Measurements from ENCODE around the gene PLEK2. TPM values are rescaled to one million over a fixed set of nuclear protein-coding genes. Genes with fewer than 3 reads are reported as not detected.
"Not testable (repeated sequence)": the region's sequence is repeated elsewhere in the genome, so short reads cannot be mapped to it uniquely, and the experiment has no call there.

PLEK2 gene
- total and polyA plus RNA-seq, 2 experiments from 2014 or later, result 0.92 to 1.8 TPM

- TF ChIP-seq CTCF (IDR thresholded peaks at IDR 0.05; ENCODE audit: low read depth, low read length), result no peak
- Histone ChIP-seq H3K4me1 (ENCODE audit: low read depth) (no peaks in the 10 kb centered on the region), H3K36me3 (no peaks in the 10 kb centered on the region), H3K9me3 (ENCODE audit: low read depth) (no peaks in the 10 kb centered on the region), H3K4me3 (no peak overlapping the region), H3K27ac (no peak overlapping the region), H3K27me3 (peaks cover 11% of the 10 kb centered on the region)
- DNase-seq (ENCODE audit: low read depth in 1 of 2, low spot score in 1 of 2), result peak in 1 of 2 donors; percentile 27
Observed at GRCh38 chr14:67416085-67416484, 4.1 kb upstream of the PLEK2 start.

GRCh38 chr14:67415610-67416009 is 3.6 kb upstream of the PLEK2 start:
- H3K9me3 ChIP-seq (ENCODE audit: low read depth); DNase-seq (ENCODE audit: low read depth in 1 of 2, low spot score in 1 of 2); H3K36me3 ChIP-seq; H3K4me3 ChIP-seq; H3K27ac ChIP-seq; H3K4me1 ChIP-seq (ENCODE audit: low read depth): not testable (repeated sequence)
- H3K27me3 ChIP-seq, result peaks cover 11% of the 10 kb centered on the region

GRCh38 chr14:67413806-67414769 is 2.1 kb upstream of the PLEK2 start:
- peak in 1 of 2 donors; percentile 49 for DNase-seq (ENCODE audit: low read depth in 1 of 2, low spot score in 1 of 2)
- no peaks in the 10 kb centered on the region for H3K36me3 ChIP-seq

GRCh38 chr14:67411370-67411769 is 595 bp downstream of the PLEK2 start:
- H3K4me1 ChIP-seq (ENCODE audit: low read depth), result no peaks in the 10 kb centered on the region
- no peak overlapping the region for H3K27ac ChIP-seq
- H3K36me3 ChIP-seq, result no peaks in the 10 kb centered on the region
- TF ChIP-seq CTCF (IDR thresholded peaks at IDR 0.05; ENCODE audit: low read depth, low read length), result no peak
- no peaks in the 10 kb centered on the region for H3K9me3 ChIP-seq (ENCODE audit: low read depth)
- peaks cover 11% of the 10 kb centered on the region for H3K27me3 ChIP-seq
- peak overlapping the region; percentile 14 for H3K4me3 ChIP-seq
- peak in 1 of 2 donors; percentile 46 for DNase-seq (ENCODE audit: low read depth in 1 of 2, low spot score in 1 of 2)

More at GRCh38 chr14:67413806-67414769, 2.1 kb upstream of the PLEK2 start:
- no peak for TF ChIP-seq CTCF (IDR thresholded peaks at IDR 0.05; ENCODE audit: low read depth, low read length)
- no peak overlapping the region for H3K27ac ChIP-seq
- no peaks in the 10 kb centered on the region for H3K4me1 ChIP-seq (ENCODE audit: low read depth)
- peaks cover 11% of the 10 kb centered on the region for H3K27me3 ChIP-seq
- no peak overlapping the region for H3K4me3 ChIP-seq
- no peaks in the 10 kb centered on the region for H3K9me3 ChIP-seq (ENCODE audit: low read depth)

GRCh38 chr14:67410313-67410712 is 1.7 kb downstream of the PLEK2 start:
- Histone ChIP-seq H3K27me3 (peaks cover 11% of the 10 kb centered on the region), H3K4me3 (no peak overlapping the region), H3K4me1 (ENCODE audit: low read depth) (no peaks in the 10 kb centered on the region), H3K9me3 (ENCODE audit: low read depth) (no peaks in the 10 kb centered on the region), H3K27ac (no peak overlapping the region), H3K36me3 (no peaks in the 10 kb centered on the region)
- no peak for DNase-seq (ENCODE audit: low read depth in 1 of 2, low spot score in 1 of 2)
- no peak for TF ChIP-seq CTCF (IDR thresholded peaks at IDR 0.05; ENCODE audit: low read depth, low read length)

- H3K36me3 ChIP-seq, result no peaks in the 10 kb centered on the region
- no peak for DNase-seq (ENCODE audit: low read depth in 1 of 2, low spot score in 1 of 2)
- peaks cover 11% of the 10 kb centered on the region for H3K27me3 ChIP-seq
- TF ChIP-seq CTCF (IDR thresholded peaks at IDR 0.05; ENCODE audit: low read depth, low read length), result no peak
- no peak overlapping the region for H3K4me3 ChIP-seq
- H3K27ac ChIP-seq, result no peak overlapping the region
- no peaks in the 10 kb centered on the region for H3K4me1 ChIP-seq (ENCODE audit: low read depth)
- no peaks in the 10 kb centered on the region for H3K9me3 ChIP-seq (ENCODE audit: low read depth)
Observed at GRCh38 chr14:67409461-67409860, 2.5 kb downstream of the PLEK2 start.

GRCh38 chr14:67408122-67408801 is 3.7 kb downstream of the PLEK2 start:
- not testable (repeated sequence) for H3K4me1 ChIP-seq (ENCODE audit: low read depth); H3K9me3 ChIP-seq (ENCODE audit: low read depth); H3K27ac ChIP-seq

More at GRCh38 chr14:67408122-67408801, 3.7 kb downstream of the PLEK2 start:
- peaks cover 11% of the 10 kb centered on the region for H3K27me3 ChIP-seq
- not testable (repeated sequence) for H3K36me3 ChIP-seq; DNase-seq (ENCODE audit: low read depth in 1 of 2, low spot score in 1 of 2); H3K4me3 ChIP-seq
